NCI-H69 (cell line): ENCODE measurements around the gene NLRP9.
A peak's percentile ranks its signal among the peaks of the same experiment; 100 is the strongest.
"Not testable (repeated sequence)": the region's sequence is repeated elsewhere in the genome, so short reads cannot be mapped to it uniquely, and the experiment has no call there.

ENCODE experiments used
- DNase-seq: peaks from one replicate; lab custom pipeline; 2025; lab: John Stamatoyannopoulos, UW

The NLRP9 gene

GRCh38 chr19:55738302-55738701 is at the start of gene NLRP9:
Gene NLRP9, minus strand, starts transcription at chr19:55738402. Its CDS starts 28 bp downstream, at chr19:55738374.
- DNase-seq, result no peak

DNA sequence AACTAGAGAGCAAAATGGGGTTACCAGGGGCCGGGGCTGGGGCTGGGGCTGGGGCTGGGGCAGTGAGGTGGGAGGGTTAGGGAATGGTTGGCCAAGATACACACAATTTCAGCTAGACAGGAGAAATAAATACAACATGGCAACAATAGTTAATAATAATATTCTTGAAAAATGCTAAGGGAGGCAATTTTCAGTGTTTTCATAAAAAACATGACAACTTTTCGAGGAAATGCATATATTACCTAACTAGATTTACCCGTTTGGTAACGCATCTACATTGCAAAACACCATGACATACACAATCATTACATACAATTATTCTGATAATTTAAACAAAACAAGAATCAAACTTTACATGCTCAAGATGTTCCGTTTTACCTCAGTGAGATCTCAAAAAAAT is 42.9 kb upstream of the NLRP9 start:
- DNase-seq, result no peak

DNA sequence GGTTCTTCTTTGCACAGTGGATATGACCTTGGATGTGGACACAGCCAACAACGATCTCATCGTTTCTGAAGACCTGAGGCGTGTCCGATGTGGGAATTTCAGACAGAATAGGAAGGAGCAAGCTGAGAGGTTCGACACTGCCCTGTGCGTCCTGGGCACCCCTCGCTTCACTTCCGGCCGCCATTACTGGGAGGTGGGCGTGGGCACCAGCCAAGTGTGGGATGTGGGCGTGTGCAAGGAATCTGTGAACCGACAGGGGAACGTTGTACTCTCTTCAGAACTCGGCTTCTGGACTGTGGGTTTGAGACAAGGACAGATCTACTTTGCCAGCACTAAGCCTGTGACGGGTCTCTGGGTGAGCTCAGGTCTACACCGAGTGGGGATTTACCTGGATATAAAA is 40.1 kb upstream of the NLRP9 start:
- DNase-seq, result no peak

DNA sequence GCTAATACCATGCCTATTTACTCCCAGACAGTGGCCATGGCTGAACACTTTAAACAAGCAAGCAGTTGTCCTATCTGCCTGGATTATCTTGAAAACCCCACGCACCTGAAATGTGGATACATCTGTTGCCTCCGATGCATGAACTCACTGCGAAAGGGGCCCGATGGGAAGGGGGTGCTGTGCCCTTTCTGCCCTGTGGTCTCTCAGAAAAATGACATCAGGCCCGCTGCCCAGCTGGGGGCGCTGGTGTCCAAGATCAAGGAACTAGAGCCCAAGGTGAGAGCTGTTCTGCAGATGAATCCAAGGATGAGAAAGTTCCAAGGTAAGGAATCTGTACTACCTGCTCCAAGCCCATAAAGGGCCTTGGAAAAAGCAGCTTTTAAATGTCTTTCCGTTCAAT is 39.3 kb upstream of the NLRP9 start:
- DNase-seq, result peak; percentile 20

DNA sequence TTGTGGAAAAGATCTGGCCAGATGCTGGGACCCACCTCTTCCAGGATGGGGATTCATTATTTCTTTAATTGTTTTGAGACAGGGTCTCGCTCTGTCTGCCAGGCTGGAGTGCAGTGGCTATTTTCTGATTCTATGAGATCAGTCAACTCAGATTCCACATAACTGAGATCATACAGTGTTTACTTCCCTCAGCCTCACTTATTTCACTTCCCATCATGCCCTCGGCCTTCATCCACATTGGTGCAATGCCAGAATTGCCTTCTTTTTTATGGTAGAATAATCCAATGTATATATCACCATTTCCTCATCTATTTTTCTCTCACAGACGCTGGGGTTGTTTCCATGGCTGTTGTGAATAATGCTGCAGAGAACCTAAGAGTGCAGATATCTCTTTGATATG is 31.4 kb upstream of the NLRP9 start:
- DNase-seq, result not testable (repeated sequence)

DNA sequence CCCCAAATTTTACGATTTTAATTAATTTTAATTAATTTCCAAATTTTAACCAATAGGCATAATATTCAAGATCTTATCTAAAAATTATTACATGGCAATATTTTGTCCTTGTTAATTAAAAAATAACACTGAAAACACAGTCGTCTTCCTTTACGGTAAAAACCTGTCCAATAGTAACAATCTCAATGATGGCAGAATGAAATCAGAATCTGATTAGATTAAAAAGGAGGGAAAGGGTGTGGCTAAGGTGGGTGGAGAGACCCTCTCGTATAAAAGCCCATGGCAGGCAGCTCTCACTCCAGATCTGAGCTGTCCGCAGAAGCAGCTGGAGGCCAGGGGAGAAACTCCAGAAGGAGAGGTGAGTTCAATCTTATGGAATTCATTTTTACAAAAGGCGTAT is 30.6 kb upstream of the NLRP9 start, which contains the start of gene RFPL4AL1:
Gene RFPL4AL1, plus strand, starts transcription at position 301 of the 400 bp plus-strand sequence. CDS start 2,687 bp downstream, outside the sequence.
- DNase-seq, result not testable (repeated sequence)

DNA sequence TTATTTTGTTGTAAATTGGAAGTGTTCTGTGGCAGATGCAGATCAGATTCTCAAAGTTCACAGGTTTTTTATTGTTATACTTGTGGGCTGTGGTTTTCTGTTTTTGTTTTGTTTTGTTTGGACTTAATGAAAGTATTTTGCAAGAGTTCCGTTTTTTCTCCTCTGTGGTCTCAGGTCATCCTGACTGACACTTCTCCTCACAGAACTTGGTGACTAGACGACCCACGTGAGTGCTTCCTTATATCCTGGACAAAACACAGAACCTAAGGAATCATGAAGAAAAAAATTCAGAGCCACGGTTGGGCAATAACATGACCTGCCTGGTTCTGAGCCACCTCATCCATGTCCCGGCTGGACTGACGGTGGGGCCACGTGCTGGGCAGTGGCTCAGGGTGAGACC is 28.3 kb upstream of the NLRP9 start:
- no peak for DNase-seq

GRCh38 chr19:55758797-55759196 is 20.6 kb upstream of the NLRP9 start, which contains the start of gene RFPL4A:
Gene RFPL4A, plus strand, starts transcription at chr19:55759097. Its CDS starts 2,704 bp downstream, at chr19:55761801.
- not testable (repeated sequence) for DNase-seq

GRCh38 chr19:55756808-55757207 is 18.6 kb upstream of the NLRP9 start:
- DNase-seq, result not testable (repeated sequence)

DNA sequence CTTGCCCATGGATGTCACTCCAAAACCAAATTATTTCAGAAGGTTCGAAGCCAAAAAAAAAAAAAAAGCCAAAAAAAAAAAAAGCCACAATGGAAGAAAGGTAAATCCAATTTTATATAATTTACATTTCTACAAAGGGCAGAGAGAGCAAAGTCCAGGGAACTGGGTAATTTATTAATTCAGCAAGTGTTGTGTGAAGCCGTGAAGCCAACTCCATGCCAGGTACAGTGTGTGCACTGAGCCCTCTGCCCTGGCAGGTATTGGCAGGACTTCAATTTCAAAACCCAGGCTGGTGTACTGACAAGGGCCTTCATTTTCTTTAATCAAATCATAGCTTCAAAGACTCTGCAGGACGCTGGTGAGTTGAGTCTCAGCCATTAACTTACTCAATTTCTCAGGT is 15.2 kb upstream of the NLRP9 start:
- no peak for DNase-seq

DNA sequence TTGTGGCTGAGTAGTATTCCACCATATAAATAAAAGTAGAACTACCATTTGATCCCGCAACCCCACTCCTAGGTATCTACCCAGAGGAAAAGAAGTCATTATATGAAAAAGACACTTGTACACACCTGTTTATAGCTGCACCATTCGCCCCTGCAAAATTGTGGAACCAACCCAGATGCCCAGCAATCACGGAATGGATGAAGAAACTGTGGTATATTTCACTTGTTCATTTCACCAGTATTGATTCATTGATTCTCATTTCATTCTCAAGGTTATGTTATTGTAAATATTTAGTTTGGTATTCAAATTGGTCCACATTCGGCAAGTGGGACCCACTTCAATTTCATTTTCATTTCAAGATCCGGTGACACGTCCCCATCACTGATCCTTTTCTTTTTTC is 12.5 kb upstream of the NLRP9 start:
- DNase-seq, result no peak

- DNase-seq, result not testable (repeated sequence)
Measured at GRCh38 chr19:55730378-55730777, 7.8 kb downstream of the NLRP9 start.

GRCh38 chr19:55723491-55723890 is 14.7 kb downstream of the NLRP9 start:
- no peak for DNase-seq

GRCh38 chr19:55720801-55721200 is 17.4 kb downstream of the NLRP9 start:
- DNase-seq, result no peak

GRCh38 chr19:55720214-55720746 is 17.9 kb downstream of the NLRP9 start:
- no peak for DNase-seq

- DNase-seq, result not testable (repeated sequence)
Measured at GRCh38 chr19:55717879-55718711, 20.1 kb downstream of the NLRP9 start.

DNA sequence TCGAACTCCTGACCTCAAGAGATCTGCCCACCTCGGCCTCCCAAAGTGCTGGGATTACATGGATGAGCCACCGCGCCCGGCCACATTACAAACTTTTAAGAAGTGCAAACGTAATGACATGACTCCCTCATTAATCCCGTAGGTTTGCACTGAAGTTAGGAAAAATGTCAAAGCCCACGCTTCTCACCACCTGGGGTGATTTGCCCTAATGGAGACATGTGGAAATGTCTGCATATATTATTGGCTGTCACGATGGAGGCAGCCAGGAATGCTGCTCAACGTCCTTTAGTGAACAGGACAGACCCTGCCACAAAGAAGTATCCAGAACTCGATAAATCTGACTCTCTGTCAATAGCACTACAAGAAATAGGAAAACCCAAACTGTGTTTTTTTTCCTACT is 21.0 kb downstream of the NLRP9 start:
- DNase-seq, result no peak

GRCh38 chr19:55716531-55716930 is 21.7 kb downstream of the NLRP9 start:
- no peak for DNase-seq

DNA sequence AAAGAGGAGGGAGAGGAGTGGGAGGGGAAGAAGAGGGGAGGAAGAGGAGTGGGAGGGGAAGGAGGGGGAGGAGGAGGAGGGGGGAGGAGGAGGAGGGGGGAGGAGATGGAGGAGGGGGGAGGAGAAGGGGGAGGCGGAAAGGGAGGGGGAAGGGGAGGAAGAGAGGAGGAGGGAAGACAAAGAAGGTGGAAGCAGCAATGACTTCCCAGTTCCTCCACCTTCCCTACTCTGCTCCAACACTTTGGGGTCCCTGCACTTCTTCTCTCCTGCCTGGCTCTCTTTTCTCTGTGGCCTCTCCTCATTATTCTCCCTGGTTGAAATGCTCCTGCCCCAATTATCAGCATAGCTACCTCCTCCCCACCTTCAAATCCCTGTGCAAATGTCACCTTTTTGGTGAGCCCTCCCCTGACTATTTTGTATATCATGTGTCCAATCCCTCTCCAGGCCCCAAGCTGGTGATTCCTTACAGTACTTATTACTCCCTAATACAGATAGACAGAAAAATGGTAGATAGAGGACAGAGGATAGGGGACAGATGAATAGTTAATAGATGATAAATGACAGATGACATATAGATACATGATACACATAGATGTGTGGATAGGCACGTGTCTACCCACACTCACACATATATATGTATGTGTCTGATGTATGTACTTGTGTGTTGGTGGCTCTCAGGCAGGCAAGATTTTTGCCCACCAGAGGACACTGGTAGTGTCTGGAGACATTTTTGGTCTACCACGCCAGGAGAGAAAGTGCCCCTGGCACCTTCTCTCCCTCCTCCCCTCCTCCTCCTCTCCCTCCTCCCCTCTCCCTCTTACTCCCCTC is 25.2 kb downstream of the NLRP9 start:
- no peak for DNase-seq

- DNase-seq, result no peak
Measured at GRCh38 chr19:55711719-55712118, 26.5 kb downstream of the NLRP9 start.

GRCh38 chr19:55705972-55706371 is 32.2 kb downstream of the NLRP9 start:
- DNase-seq, result no peak

- no peak for DNase-seq
Measured at GRCh38 chr19:55704494-55705245, 33.5 kb downstream of the NLRP9 start.
